Muscle layer of duodenum (tissue), 2 donors: ENCODE measurements around the gene FAAP24.
"Not testable (repeated sequence)": the region's sequence is repeated elsewhere in the genome, so short reads cannot be mapped to it uniquely, and the experiment has no call there.

ENCODE experiments used
- H3K27ac ChIP-seq: one replicate; pipeline ENCODE4 v1.7.0; 2013; ENCODE audit warnings: mild to moderate bottlenecking, low read length
- H3K27me3 ChIP-seq: one replicate; pipeline ENCODE4 v1.7.0; 2013; ENCODE audit warnings: low read depth, mild to moderate bottlenecking, control low read depth, low read length
- H3K36me3 ChIP-seq, 2 donors: one replicate each; pipeline ENCODE4 v1.7.0; 2013; ENCODE audit warnings: low read length in 2 of 2, control low read depth in 1 of 2, mild to moderate bottlenecking in 1 of 2; ENCODE audit not compliant: insufficient read depth in 2 of 2, control insufficient read depth in 1 of 2
- H3K4me1 ChIP-seq, 2 donors: one replicate each; pipeline ENCODE4 v1.7.0; 2013; ENCODE audit warnings: low read length in 2 of 2, mild to moderate bottlenecking in 2 of 2, control low read depth in 1 of 2, moderate library complexity in 1 of 2; ENCODE audit not compliant: insufficient read depth in 2 of 2, control insufficient read depth in 1 of 2
- H3K4me3 ChIP-seq, 2 donors: one replicate each; pipeline ENCODE4 v1.7.0; 2013; ENCODE audit warnings: low read length in 2 of 2, low read depth in 1 of 2, mild to moderate bottlenecking in 1 of 2
- H3K9me3 ChIP-seq, 2 donors: one replicate each; pipeline ENCODE4 v1.7.0; 2013; ENCODE audit warnings: low read length in 2 of 2, control low read depth in 1 of 2, mild to moderate bottlenecking in 1 of 2; ENCODE audit not compliant: control insufficient read depth in 1 of 2
- donor health status: healthy.

The FAAP24 gene

DNA sequence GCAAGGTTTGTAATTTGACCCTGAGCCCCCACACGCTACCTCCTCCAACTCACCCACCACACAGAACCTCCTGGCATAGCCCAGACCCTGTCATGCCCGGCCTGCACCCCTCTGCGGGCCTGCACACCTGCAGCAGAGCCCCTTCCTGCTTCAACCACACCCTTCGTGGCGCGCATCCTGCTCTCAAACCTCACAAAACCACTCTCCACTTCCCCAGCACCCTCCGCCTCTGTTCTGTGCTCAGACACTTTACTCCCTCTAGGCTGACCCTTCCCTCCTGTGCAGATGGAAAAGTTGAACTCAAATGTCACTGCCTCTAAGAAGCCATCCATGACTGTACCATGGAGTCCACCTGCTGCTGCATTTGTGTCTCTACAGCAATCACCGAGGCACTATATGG is 28.5 kb downstream of the FAAP24 start:
- Histone ChIP-seq H3K27me3 (no peaks in the 10 kb centered on the region), H3K4me1 (no peaks in the 10 kb centered on the region), H3K4me3 (no peak overlapping the region), H3K9me3 (no peaks in the 10 kb centered on the region), H3K36me3 (no peaks in the 10 kb centered on the region), H3K27ac (no peak overlapping the region)

DNA sequence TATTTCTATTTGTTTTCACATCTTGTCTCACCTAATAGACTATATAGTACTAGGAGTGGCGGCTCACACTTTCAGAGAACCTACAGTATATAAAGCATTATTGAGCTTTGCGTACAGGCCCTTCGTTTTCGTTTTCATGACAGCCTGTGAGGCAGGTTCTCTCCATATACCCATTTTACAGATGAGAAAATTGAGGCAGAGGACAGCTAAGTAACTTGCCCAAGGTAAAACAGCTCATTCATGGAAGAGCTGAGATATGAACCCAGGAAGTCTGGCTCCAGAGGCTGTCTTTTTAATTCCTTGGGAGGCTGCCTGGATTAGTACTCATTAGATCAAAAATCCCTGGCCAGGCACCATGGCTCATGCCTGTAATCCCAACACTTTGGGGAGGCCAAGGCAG is 28.9 kb downstream of the FAAP24 start:
- Histone ChIP-seq H3K36me3 (no peaks in the 10 kb centered on the region), H3K4me1 (no peaks in the 10 kb centered on the region), H3K27ac (no peak overlapping the region), H3K27me3 (no peaks in the 10 kb centered on the region), H3K9me3 (no peaks in the 10 kb centered on the region), H3K4me3 (no peak overlapping the region)

DNA sequence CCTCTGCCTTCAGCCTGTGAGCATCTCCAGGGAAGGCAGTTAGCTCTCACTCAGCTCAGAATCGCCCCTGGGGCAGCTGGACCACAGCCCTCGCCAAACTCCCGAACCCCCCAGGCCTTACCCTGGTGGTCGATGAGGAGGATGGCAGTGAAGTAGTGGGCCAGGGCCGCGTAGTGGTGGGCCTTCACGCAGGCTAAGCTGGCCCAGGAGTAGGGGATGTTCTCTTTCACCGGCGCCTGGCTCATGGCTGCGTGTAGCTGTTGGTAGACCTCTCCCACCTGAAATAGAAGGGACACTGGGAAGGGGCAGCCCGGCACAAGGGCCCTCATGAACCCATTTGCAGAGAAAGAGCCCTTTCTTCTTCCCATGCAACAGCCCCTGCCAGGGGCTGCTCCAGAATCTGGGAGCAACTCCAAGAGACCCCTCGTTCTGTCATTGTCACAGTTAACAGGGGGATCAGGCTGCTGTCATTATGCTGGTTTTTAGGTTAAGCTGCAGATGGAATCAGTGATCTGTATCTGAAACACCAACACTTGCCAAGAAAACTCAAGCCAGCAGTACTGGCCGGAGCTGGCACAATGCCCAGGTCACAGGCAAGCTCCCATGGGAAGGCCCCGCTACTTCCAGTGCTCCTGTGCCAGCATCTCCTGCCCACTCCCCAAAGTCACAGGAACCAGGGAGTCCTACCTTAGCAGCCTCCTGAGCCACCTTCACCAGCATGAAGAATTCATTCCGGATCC is 30.3 kb downstream of the FAAP24 start:
- H3K27me3 ChIP-seq, H3K4me3 ChIP-seq, H3K36me3 ChIP-seq, H3K27ac ChIP-seq, H3K9me3 ChIP-seq, H3K4me1 ChIP-seq: not testable (repeated sequence)

DNA sequence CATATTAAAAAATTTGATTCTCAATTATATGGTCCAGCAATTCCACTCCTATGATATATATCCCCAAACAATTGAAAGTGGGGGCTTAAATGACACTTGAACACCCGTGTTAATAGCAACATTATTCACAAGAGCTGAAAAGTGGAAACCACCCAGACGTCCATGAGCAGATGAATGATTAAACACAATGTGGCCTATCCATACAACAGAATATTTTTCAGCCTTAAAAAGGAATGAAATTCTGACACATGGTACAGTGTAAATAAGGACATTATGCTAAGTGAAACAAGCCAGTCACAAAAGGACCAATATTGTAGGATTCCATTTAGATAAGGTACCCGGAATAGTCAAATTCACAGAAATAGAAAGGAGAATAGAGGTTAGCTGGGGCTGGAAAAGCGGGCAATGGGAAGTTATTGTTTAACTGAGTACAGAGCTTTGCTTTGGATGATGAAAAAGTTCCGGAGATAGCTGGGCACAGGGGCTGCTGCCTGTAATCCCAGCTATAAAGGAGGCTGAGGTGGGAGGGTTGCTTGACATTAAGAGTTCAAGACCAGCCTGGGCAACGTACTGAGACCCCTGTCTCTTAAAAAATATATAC is 31.5 kb downstream of the FAAP24 start:
- not testable (repeated sequence) for H3K36me3 ChIP-seq, H3K27ac ChIP-seq, H3K9me3 ChIP-seq, H3K27me3 ChIP-seq, H3K4me1 ChIP-seq, H3K4me3 ChIP-seq

DNA sequence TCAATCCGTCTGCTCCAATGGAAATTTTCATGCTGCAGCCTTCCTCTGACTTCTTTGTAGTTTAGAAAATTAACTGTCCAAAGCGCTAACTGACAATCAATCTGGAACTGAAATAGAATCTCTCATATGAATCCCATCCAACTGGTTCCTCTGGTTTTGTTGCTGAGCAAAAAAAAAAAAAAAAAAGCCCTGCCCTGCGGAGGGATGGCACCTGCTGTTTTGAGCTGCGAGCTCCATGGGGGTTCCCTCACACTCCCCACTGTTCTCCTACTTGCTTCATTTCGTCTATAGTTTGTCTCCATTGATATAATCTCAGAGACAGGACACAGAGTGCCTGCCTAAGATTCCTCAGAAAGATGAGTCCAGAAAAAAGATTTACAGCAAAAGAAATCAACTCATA is 33.4 kb downstream of the FAAP24 start:
- Histone ChIP-seq H3K4me1 (no peaks in the 10 kb centered on the region), H3K4me3 (no peak overlapping the region)

DNA sequence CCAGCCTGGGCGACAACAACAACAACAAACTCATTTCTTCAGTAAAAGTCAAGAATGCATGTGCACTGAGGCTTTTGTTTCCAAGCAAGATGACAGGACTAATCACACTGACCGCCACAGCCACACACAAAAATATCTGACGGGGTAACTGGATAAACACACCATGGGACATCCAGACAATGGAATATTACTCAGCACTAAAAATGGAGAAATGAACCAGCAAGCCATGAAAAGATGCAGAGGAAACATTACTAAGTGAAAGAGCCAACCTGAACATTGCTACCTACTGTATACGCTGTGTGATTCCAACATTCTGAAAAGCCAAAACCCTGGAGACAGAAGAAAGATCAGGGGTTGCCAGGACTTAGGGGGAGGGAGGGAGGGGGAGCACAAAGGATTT is 36.7 kb downstream of the FAAP24 start:
- Histone ChIP-seq H3K4me1 (no peaks in the 10 kb centered on the region), H3K4me3 (no peak overlapping the region), H3K9me3 (no peaks in the 10 kb centered on the region), H3K27ac (no peak overlapping the region), H3K27me3 (no peaks in the 10 kb centered on the region), H3K36me3 (no peaks in the 10 kb centered on the region)

More for the DNA sequence above, 33.4 kb downstream of the FAAP24 start:
- Histone ChIP-seq H3K9me3 (no peaks in the 10 kb centered on the region), H3K36me3 (no peaks in the 10 kb centered on the region), H3K27me3 (no peaks in the 10 kb centered on the region), H3K27ac (no peak overlapping the region)

DNA sequence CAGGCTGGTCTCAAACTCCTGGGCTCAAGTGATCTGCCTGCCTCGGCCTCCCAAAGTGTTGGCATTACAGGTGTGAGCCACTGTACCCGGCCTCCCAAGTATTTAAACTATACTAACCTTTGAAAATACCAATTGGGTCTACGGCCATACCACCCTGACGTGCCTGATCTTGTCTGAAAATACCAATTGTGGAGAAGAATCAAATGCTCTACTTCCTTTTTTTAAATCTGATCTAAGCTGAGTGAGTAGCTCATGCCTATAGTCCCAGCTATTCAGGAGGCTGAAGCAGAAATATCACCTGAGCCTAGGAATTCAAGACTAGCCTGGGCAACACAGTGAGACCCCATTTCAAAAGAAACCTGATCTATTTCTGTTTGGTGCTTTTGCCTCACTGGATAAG is 38.8 kb downstream of the FAAP24 start:
- not testable (repeated sequence) for H3K9me3 ChIP-seq, H3K36me3 ChIP-seq, H3K4me1 ChIP-seq, H3K27ac ChIP-seq, H3K4me3 ChIP-seq, H3K27me3 ChIP-seq

DNA sequence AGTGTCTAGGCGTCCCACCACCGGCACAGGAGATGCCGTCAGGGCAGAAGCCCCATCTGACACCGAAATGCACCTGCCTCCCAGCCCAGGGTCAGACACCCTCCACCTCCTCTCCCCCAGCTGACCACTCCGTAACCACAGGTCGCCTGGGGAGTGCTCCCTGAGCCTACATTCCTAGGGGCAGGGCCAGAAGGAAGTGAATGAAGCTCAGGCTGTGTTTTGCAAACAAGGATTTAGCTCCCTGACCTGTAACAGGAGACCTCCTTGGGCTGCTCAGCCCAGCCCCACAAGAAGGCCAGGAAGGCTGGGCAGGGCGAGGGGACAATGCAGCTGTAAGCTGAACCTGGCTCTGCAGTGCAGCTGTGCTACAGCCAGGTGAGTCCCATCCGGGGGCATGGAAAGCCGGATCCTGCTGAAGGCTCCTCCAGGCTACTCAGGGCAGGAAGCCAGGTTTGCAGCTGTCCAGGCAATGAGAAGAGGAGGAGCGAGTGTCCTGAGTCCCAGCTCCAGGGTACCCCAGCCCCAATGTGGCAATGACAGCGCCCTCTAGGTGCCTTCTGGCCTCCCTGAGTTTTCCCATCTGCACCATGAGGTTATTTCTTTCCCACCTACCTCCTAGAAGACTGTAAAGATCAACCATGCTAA is 50.6 kb downstream of the FAAP24 start:
- Histone ChIP-seq H3K27ac (no peak overlapping the region), H3K4me1 (no peaks in the 10 kb centered on the region), H3K9me3 (no peaks in the 10 kb centered on the region), H3K36me3 (no peaks in the 10 kb centered on the region), H3K4me3 (no peak overlapping the region), H3K27me3 (no peaks in the 10 kb centered on the region)

DNA sequence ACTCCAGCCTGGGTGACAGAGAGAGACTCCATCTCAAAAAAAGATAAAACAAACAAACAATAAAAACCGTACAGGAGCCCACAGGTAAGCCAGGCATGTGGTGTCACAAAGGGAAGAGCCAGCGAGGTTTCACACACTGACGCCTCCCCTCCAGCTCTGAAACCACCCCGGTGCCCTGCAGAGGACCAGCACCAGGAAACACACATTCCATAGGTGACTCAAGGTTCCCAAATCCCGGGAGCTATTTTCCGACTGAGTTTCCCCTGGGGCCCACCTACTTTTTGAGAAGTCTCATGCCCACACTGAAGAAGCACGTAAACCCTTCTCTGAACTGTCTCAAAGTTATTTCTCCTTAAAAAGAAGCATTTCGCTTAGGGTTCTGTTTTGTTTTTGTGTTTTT is 52.4 kb downstream of the FAAP24 start:
- Histone ChIP-seq H3K27ac (no peak overlapping the region), H3K36me3 (no peaks in the 10 kb centered on the region), H3K4me1 (no peaks in the 10 kb centered on the region), H3K27me3 (no peaks in the 10 kb centered on the region), H3K9me3 (no peaks in the 10 kb centered on the region), H3K4me3 (no peak overlapping the region)

DNA sequence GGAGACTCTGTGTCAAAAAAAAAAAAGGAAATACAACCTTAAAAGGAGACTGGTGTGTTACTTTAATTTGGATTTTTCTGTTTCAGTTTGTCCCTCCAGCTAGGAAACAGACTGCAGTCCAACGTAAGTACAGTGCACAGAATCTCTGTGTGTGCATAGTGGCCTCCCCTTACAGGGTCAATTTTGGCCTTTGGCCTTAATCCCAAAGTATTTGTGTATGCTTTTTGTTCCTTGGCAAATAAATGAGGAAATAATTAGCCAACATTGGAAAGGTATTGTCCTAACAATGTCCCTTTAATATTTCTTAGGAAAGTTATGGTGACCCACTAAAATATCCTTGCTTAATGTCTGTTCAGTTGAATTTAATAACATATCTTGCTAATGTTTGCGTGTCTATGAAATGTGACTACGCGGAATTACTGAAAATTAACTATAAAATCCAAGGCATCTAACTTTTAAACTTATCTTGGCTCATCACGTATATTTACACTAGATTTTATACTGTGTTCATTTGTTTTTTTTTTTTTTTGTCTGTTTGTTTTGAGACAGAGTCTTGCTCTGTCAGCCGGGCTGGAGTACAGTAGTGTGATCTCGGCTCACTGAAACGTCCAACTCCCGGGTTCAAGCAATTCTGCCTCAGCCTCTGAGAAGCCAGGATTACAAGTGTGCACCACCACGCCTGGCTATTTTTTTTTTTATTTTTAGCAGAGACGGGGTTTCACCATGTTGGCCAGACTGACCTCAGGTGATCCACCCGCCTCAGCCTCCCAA is 53.6 kb downstream of the FAAP24 start:
- not testable (repeated sequence) for H3K36me3 ChIP-seq, H3K27ac ChIP-seq, H3K27me3 ChIP-seq, H3K9me3 ChIP-seq, H3K4me3 ChIP-seq, H3K4me1 ChIP-seq

DNA sequence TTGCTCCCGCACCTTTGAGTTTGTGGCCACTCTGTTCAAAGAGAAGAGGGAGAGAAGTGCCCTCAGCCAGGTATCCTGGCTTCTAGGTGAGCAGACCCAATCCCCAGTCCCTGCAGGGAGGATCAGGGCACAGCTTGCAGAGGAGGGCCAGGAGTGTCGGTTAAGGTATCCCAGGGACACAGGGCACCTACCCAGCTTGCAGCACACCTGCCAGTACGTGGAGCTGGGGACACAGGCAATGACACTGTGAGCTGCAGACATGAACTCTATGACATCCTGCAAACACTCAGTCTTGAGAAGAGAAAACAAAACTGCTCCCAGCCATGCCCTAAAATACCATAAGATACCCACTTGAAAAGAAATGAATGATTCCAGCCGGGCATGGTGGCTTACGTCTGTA is 54.6 kb downstream of the FAAP24 start:
- H3K36me3 ChIP-seq, H3K9me3 ChIP-seq, H3K4me3 ChIP-seq, H3K27me3 ChIP-seq, H3K4me1 ChIP-seq, H3K27ac ChIP-seq: not testable (repeated sequence)
